ENCODE data around the gene CHST8. TPM values are rescaled to one million over a fixed set of nuclear protein-coding genes. Genes with fewer than 3 reads are reported as not detected.

Gene CHST8
- total RNA-seq, 1 experiment from 2014 or later = not detected

GRCh38 chr19:33745297-33745696, 123.5 kb downstream of the CHST8 start:
- no peak for TF ChIP-seq EZH2 (IDR thresholded peaks at IDR 0.05; ENCODE audit: low read depth)
- TF ChIP-seq, protein P1, sequence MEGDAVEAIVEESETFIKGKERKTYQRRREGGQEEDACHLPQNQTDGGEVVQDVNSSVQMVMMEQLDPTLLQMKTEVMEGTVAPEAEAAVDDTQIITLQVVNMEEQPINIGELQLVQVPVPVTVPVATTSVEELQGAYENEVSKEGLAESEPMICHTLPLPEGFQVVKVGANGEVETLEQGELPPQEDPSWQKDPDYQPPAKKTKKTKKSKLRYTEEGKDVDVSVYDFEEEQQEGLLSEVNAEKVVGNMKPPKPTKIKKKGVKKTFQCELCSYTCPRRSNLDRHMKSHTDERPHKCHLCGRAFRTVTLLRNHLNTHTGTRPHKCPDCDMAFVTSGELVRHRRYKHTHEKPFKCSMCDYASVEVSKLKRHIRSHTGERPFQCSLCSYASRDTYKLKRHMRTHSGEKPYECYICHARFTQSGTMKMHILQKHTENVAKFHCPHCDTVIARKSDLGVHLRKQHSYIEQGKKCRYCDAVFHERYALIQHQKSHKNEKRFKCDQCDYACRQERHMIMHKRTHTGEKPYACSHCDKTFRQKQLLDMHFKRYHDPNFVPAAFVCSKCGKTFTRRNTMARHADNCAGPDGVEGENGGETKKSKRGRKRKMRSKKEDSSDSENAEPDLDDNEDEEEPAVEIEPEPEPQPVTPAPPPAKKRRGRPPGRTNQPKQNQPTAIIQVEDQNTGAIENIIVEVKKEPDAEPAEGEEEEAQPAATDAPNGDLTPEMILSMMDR (conservative IDR thresholded peaks at IDR 0.05) = no peak
- Histone ChIP-seq H3K27ac (no peak overlapping the region), H3K4me3 (no peak overlapping the region), H3K79me2 (ENCODE audit: low read depth) (no peaks in the 10 kb centered on the region), H3K4me2 (no peak overlapping the region), H3K27me3 (ENCODE audit: insufficient read depth, low read depth) (peaks cover 79% of the 10 kb centered on the region), H3K4me1 (replicated peaks; ENCODE audit: insufficient read depth) (no peaks in the 10 kb centered on the region), H2AFZ (no peak overlapping the region), H3K36me3 (ENCODE audit: low read depth) (no peaks in the 10 kb centered on the region), H3K9me2 (ENCODE audit: insufficient read depth) (no peaks in the 10 kb centered on the region), H3F3A (ENCODE audit: insufficient read depth, low read depth) (no peaks in the 10 kb centered on the region), H3K9me3 (ENCODE audit: insufficient read depth, low read depth) (no peaks in the 10 kb centered on the region), H4K20me1 (ENCODE audit: insufficient read depth) (no peaks in the 10 kb centered on the region)
- ChIA-PET CTCF (no interaction called here), POLR2A (ENCODE audit: unreplicated experiment) (no interaction called here)
- DNase-seq = no peak
- BruUV-seq (replicated peaks) = no TSS peak
- intact Hi-C loops (cut with micrococcal nuclease; ENCODE audit: unreplicated experiment) = no loop called here

DNA sequence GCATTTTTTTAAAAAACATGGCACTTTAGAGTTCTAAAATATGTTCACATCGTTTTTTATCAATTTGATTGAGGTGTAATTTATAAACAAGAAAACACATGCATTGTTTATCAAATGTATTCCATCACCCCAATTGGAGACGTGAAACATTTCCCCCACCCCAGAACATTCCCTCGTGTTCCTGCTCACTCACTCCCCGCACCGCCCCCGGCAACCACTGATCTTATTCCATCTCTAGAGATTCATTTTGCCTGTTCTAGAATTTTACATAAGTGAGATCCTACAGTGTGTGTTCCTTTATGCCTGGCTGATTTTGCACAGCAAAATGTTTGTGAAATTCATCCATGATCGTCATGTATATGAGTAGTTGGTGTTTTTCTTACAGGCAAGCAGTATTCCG, 124.4 kb downstream of the CHST8 start:
- Histone ChIP-seq H3K27ac (no peak overlapping the region), H3K9me3 (ENCODE audit: insufficient read depth, low read depth) (no peaks in the 10 kb centered on the region), H3K79me2 (ENCODE audit: low read depth) (no peaks in the 10 kb centered on the region), H3K9me2 (ENCODE audit: insufficient read depth) (no peaks in the 10 kb centered on the region), H3K4me1 (replicated peaks; ENCODE audit: insufficient read depth) (no peaks in the 10 kb centered on the region), H3K36me3 (ENCODE audit: low read depth) (no peaks in the 10 kb centered on the region), H3K4me2 (no peak overlapping the region), H3K4me3 (no peak overlapping the region), H2AFZ (no peak overlapping the region), H4K20me1 (ENCODE audit: insufficient read depth) (no peaks in the 10 kb centered on the region), H3K27me3 (ENCODE audit: insufficient read depth, low read depth) (peaks cover 80% of the 10 kb centered on the region), H3F3A (ENCODE audit: insufficient read depth, low read depth) (no peaks in the 10 kb centered on the region)
- no TSS peak for BruUV-seq (replicated peaks)
- intact Hi-C loops (cut with micrococcal nuclease; ENCODE audit: unreplicated experiment) = no loop called here
- POLR2A ChIA-PET (ENCODE audit: unreplicated experiment) = no interaction called here
- CTCF ChIA-PET = no interaction called here
- no peak for DNase-seq
- no peak for TF ChIP-seq EZH2 (IDR thresholded peaks at IDR 0.05; ENCODE audit: low read depth)
- TF ChIP-seq, protein P1 (conservative IDR thresholded peaks at IDR 0.05) = no peak

- no peaks in the 10 kb centered on the region for H3K9me2 ChIP-seq (ENCODE audit: insufficient read depth)
- no TSS peak for BruUV-seq (replicated peaks)
- no peaks in the 10 kb centered on the region for H3K36me3 ChIP-seq (ENCODE audit: low read depth)
- CTCF ChIA-PET = no interaction called here
- no peak for DNase-seq
- no peak overlapping the region for H3K4me2 ChIP-seq
- POLR2A ChIA-PET (ENCODE audit: unreplicated experiment) = no interaction called here
- no peaks in the 10 kb centered on the region for H3K79me2 ChIP-seq (ENCODE audit: low read depth)
- no peaks in the 10 kb centered on the region for H3F3A ChIP-seq (ENCODE audit: insufficient read depth, low read depth)
- intact Hi-C loops (cut with micrococcal nuclease; ENCODE audit: unreplicated experiment) = no loop called here
- no peaks in the 10 kb centered on the region for H4K20me1 ChIP-seq (ENCODE audit: insufficient read depth)
- no peaks in the 10 kb centered on the region for H3K4me1 ChIP-seq (replicated peaks; ENCODE audit: insufficient read depth)
- no peak overlapping the region for H3K27ac ChIP-seq
- H2AFZ ChIP-seq = no peak overlapping the region
- H3K27me3 ChIP-seq (ENCODE audit: insufficient read depth, low read depth) = peaks cover 89% of the 10 kb centered on the region
- no peaks in the 10 kb centered on the region for H3K9me3 ChIP-seq (ENCODE audit: insufficient read depth, low read depth)
- no peak overlapping the region for H3K4me3 ChIP-seq
- no peak; the same call in 1 of the 2 replicates for TF ChIP-seq EZH2 (IDR thresholded peaks at IDR 0.05; ENCODE audit: low read depth)
- TF ChIP-seq, protein P1 (conservative IDR thresholded peaks at IDR 0.05) = no peak
Observed at GRCh38 chr19:33747273-33747672, 125.5 kb downstream of the CHST8 start.
